Stimulated activated CD4-positive, alpha-beta T cell treated with anti-CD3 and anti-CD28 coated beads, Interleukin-4, amount 100 ng/mL, for 48 hours (primary cell): ENCODE measurements around the gene KEAP1.
"Not testable (repeated sequence)": the region's sequence is repeated elsewhere in the genome, so short reads cannot be mapped to it uniquely, and the experiment has no call there.

Experiments used
- DNase-seq, 2 donors: peaks; one replicate each; pipeline ENCODE4 v3.0.0-alpha.2; 2020; ENCODE audit warnings: low read depth in 2 of 2

Gene KEAP1

DNA sequence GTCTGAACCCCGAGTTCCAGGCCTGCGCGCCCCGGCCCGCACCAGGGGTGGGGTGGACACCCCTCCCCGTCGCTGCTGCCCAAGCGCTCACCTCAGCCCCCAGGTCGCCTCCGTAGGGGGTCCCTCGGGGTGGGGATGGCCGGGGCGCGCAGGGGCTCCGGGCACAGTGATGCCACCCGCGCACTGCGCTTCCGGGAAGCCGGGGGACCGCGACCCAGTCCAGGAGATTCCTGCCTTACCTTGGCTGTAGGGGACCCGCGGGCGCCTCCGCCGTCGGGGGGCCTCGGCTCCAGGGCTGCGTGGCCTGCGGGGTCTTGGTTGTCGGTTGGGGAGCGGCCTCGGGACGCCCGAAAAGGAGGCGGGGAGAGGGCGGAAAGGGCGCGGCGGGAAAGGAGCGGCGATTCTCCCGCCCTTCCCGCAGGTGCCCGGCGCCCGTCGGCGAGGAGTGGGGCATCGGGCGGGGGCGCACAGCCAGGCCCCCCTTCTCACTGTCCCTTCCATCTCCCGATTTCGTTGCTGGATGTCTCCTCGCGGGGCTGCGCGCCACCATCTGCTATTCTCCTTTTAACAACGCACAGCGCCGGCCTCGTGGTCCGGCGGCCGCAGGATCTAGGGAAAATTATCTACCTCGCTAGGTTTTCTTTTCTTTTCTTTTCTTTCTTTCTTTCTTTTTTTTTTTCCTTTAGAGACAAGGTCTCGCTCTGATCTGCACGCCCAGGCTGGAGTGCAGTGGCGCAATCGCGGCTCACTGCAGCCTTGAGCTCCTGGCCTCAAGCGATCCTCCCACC is at the start of gene KEAP1:
TSS of gene KEAP1 (minus strand) at position 355 of the 788 bp plus-strand sequence. CDS start 3,323 bp downstream, outside the sequence.
- peak; percentile 26 to 34 for DNase-seq

- no peak for DNase-seq
Observed at GRCh38 chr19:10552510-10553053, 49.4 kb upstream of the KEAP1 start.

DNA sequence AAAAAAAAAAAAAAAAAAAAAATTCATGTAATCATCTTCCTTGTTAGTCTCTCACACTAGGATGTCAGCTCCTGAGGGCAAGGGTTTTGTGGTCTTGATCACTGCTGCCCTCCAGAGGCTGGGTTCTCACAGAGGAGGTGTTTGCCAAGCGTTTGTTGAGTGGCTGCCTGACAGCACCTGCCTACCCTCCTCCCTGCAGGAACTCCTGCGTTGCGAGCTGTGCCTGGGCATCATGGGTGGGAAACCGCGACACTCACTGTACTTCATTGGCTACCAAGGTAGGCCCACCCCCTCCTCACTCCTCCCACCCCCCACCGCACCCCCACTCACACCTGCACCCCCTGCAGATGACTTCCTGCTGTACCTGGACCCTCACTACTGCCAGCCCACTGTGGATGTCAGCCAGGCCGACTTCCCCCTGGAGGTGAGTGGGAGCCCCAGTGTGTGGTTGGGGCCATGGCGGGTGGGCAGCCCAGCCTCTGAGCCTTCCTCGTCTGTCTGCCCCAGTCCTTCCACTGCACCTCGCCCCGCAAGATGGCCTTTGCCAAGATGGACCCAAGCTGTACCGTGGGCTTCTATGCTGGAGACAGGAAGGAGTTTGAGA is 48.6 kb upstream of the KEAP1 start:
- no peak for DNase-seq

DNA sequence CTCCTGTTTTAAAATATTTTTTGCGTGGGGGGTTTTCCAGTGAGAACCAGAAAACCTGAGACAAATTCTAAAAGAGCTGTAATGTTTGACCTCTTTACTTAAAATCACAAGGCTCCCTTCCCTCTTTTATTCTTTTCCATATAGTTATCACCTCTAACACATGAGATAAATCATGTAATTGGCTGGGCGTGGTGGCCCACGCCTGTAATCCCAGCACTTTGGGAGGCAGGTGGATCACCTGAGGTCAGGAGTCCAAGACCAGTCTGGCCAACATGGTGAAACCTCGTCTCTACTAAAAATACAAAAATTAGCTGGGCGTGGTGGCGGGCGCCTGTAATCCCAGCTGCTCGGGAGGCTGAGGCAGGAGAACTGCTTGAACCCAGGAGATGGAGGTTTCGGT is 47.9 kb upstream of the KEAP1 start:
- not testable (repeated sequence) for DNase-seq

DNA sequence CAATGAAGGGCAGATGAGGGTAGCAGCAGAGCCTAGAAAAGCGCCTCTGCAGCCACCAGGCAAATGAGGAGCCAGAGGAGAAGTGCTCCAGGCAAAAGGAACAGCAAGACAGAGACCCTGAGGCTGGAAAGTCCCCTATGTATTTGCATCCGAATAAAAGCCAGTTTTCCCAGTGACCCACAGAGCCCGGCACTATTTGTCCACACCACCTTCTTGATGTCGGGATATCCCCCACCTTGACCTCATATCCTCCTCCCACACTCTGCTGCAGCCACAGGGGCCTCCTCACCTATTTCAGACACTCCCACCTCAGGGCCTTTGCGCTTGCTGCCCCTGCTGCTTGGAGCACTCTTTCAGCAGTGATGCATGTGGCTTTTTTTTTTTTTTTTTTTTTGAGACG is 47.2 kb upstream of the KEAP1 start:
- DNase-seq, result no peak

DNA sequence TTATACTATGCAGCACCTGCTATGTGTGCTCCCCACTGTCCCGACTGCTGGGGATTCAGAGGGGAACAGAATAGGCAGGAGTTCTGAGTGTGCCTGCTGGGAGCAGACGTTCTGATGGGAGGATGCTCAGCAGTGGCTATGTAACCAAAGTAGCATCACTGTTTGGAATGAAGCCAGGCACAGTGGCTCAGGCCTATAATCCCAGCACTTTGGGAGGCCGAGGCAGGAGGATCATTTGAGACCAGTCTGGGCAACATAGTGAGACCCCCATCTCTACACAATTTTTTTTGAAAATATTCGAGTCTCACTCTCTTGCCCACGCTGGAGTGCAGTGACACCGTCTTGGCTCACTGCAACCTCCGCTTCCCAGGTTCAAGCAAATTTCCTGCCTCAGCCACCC is 46.6 kb upstream of the KEAP1 start:
- DNase-seq, result no peak

DNA sequence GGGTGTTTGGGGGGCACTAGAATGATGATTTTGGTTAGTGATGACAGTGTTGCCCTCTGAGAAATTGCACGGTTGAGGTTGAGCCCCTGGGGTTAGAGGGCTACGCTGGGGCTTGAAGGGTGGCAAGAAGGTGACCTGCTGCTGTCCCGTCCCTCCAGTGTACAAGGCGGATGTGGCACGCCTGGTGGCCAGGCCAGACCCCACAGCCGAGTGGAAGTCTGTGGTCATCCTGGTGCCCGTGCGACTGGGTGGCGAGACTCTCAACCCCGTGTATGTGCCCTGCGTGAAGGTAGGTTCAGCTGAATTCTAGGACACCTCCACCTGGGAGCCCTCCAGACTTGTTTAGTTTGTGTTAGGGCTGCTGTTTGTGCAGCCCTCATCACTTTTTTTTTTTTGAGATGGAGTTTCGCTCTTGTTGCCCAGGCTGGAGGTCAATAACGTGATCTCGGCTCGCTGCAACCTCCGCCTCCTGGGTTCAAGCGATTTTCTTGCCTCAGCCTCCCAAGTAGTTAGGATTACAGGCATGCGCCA is 45.7 kb upstream of the KEAP1 start:
- no peak for DNase-seq

- no peak for DNase-seq
Observed at GRCh38 chr19:10546817-10547216, 43.7 kb upstream of the KEAP1 start.

GRCh38 chr19:10544753-10545251 is 41.6 kb upstream of the KEAP1 start:
- no peak for DNase-seq

DNA sequence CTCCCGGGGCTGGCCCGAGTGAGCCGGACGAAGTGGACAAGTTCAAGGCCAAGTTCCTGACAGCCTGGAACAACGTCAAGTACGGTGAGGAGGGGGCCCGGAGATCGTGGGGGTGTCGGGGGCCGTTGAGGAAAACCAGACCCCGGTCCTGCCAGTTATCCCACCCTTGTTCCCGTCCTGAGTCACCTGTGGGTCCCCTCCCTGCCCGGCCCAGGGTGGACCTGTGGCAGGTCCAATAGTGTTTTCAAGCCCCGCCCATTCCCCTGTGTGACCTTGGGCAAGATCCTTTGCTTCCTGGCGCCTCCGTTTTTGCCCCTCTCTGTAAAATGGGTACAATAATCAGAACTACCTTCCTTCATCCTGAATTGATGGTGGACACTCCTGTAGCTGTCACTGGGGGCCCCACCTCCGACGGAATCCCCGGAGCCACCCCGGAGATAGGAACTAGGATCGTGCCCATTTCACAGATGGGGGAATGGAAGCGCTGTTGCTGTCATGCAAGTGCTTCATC is 41.1 kb upstream of the KEAP1 start:
- DNase-seq, result no peak

GRCh38 chr19:10543420-10544241 is 40.5 kb upstream of the KEAP1 start, which contains the start of gene ATG4D:
ATG4D (plus strand) TSS chr19:10543904; CDS start chr19:10544091, 187 bp downstream.
- peak; percentile 75 for DNase-seq

- no peak for DNase-seq
Observed at GRCh38 chr19:10543059-10543419, 39.9 kb upstream of the KEAP1 start.

DNA sequence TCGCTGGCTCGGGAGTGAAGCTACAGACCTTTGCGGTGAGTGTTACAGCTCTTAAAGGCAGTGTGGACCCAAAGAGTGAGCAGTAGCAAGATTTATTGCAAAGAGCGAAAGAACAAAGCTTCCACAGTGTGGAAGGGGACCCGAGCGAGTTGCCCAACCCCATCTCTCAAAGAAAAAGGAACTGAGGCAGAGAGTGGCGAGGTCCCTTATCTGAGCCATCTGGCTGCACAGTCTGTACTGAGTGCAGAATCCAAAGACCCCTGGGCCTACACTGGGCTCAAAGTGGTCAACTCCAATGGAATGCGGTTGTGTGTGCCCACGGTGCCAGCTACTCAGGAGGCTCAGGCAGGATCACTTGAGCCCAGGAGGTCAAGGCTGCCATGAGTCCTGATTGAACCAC is 35.9 kb upstream of the KEAP1 start:
- not testable (repeated sequence) for DNase-seq

GRCh38 chr19:10538204-10538983 is 35.2 kb upstream of the KEAP1 start:
- no peak for DNase-seq

DNA sequence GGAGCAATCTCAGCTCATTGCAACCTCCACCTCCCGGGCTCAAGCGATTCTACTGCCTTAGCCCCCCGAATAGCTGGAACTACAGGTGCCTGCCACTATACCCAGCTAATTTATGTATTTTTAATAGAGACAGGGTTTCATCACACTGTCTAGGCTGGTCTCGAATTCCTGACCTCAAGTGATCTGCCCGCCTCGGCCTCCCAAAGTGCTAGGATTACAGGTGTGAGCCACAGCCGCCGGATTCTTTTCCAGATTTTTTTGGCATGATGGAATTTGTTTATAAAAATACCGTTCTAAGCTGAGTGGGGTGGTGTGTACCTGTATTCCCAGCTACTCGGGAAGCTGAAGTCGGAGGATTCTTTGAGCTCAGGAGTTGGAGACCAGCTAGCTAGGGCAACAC is 34.5 kb upstream of the KEAP1 start:
- no peak for DNase-seq

DNA sequence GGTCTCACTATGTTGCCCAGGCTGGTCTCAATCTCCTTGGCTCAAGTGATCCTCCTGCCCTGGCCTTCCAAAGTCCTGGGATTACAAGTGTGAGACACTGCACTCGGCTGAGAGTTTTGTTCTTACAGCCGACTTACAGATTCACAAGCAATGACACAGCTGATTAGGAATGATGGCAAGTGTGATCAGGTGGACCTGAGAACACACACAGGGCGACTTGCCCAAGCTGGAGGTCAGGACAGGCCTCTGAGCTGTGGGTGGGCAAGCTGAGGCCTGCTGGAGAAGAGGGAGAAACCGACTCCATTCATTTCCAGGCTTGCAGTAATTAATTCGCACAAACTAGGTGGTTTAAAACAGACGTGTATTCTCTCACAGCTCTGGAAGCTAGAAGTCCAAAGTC is 32.5 kb upstream of the KEAP1 start:
- no peak for DNase-seq

DNA sequence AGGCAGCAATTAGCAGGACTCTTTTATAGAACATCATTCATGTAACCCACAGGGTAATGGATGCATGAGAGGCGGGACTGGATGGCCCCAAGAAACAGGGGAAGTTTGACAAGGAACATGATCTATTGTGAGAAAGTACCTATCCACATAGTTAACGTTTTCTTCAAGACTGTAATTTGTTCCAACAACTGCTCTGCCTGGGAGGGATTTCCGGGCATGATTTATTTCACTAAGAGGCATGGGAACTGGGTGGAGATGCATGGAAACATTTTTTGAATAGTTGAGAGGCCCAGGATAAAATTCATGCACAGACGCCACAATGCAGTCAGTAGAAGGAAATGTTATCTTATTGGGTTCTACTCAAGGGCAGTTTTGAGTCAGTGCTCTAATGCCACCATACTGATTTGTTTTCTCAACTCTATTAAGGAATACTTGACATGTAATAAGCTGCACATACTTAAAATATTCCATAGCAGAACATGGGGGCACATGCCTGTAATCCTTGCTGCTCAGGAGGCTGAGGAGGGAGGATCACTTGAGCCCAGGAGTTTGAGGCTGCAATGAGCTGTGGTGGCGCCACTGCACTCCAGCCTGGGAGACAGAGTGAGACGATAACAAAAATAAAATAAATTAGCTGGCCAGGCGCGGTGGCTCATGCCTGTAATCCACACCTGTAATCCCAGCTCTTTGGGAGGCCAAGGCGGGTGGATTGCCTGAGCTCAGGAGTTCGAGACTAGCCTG is 30.7 kb upstream of the KEAP1 start:
- DNase-seq, result no peak

GRCh38 chr19:10532457-10532856 is 29.3 kb upstream of the KEAP1 start:
- no peak for DNase-seq

DNA sequence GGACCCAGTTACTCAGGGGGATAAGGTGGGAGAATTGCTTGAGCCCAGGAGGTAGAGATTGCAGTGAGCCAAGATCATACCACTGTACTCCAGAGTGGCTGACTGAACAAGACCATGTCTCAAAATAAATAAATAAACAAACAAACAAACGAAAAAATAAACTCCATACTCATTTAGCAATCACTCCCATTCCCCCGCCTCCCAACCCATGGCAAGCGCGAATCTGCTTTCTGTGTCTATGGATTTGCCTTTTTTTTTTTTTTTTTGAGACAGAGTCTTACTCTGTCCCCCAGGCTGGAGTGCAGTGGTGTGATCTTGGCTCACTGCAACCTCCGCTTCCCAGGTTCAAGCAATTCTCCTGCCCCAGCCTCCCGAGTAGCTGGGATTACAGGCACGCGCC is 23.7 kb upstream of the KEAP1 start:
- not testable (repeated sequence) for DNase-seq

- DNase-seq, result no peak
Observed at GRCh38 chr19:10525636-10526035, 22.5 kb upstream of the KEAP1 start.
